Neural cell (in vitro differentiated cells): Measurements from ENCODE around the gene RAD9A.

Source experiments
- EP300 ChIP-seq: fragments of 450-650 bp; conservative IDR thresholded peaks from 2 replicates; pipeline ENCODE4 v1.6.1; 2014; ENCODE audit warnings: antibody characterized with exemption, mild to moderate bottlenecking, moderate library complexity; ENCODE audit not compliant: poor library complexity, severe bottlenecking
- EZH2 ChIP-seq: fragments of 200-600, 300-800 bp; shearing (Covaris generic), sonication (generic); IDR thresholded peaks from 2 replicates; pipeline ENCODE4 v1.6.1; 2014; ENCODE audit warnings: antibody characterized with exemption, low read length, borderline replicate concordance, mild to moderate bottlenecking; ENCODE audit not compliant: insufficient read depth, poor library complexity, severe bottlenecking
- MXI1 ChIP-seq: fragments of 450-650 bp; conservative IDR thresholded peaks from 2 replicates; pipeline ENCODE4 v1.6.1; 2014; ENCODE audit warnings: antibody characterized with exemption, mild to moderate bottlenecking; ENCODE audit not compliant: poor library complexity, severe bottlenecking
- POLR2AphosphoS5 ChIP-seq: IDR thresholded peaks from 2 replicates; pipeline ENCODE4 v1.6.1; 2012
- RAD21 ChIP-seq: fragments of 450-650 bp; conservative IDR thresholded peaks from 2 replicates; pipeline ENCODE4 v1.6.1; 2014; ENCODE audit warnings: antibody characterized with exemption, mild to moderate bottlenecking, moderate library complexity
- SMC3 ChIP-seq: fragments of 450-650 bp; conservative IDR thresholded peaks from 2 replicates; pipeline ENCODE4 v1.6.1; 2014; ENCODE audit warnings: antibody characterized with exemption, mild to moderate bottlenecking, moderate library complexity; ENCODE audit not compliant: poor library complexity
- TAF1 ChIP-seq: IDR thresholded peaks from 2 replicates; pipeline ENCODE4 v1.6.1; 2012; ENCODE audit warnings: low read depth
- TF ChIP-seq, protein P1 (sequence below): fragments of 450-650 bp; IDR thresholded peaks from 2 replicates; pipeline ENCODE4 v1.5.1; 2014; ENCODE audit warnings: antibody characterized with exemption, mild to moderate bottlenecking, moderate library complexity; ENCODE audit not compliant: poor library complexity, severe bottlenecking
- TF ChIP-seq, protein P2 (sequence below): IDR thresholded peaks from 2 replicates; pipeline ENCODE4 v1.6.1; 2012; ENCODE audit warnings: borderline replicate concordance

- TF ChIP-seq EP300 (no peak), RAD21 (no peak), POLR2AphosphoS5 (no peak), EZH2 (no peak), SMC3 (no peak), TAF1 (no peak), MXI1 (no peak)
- TF ChIP-seq, protein P1, sequence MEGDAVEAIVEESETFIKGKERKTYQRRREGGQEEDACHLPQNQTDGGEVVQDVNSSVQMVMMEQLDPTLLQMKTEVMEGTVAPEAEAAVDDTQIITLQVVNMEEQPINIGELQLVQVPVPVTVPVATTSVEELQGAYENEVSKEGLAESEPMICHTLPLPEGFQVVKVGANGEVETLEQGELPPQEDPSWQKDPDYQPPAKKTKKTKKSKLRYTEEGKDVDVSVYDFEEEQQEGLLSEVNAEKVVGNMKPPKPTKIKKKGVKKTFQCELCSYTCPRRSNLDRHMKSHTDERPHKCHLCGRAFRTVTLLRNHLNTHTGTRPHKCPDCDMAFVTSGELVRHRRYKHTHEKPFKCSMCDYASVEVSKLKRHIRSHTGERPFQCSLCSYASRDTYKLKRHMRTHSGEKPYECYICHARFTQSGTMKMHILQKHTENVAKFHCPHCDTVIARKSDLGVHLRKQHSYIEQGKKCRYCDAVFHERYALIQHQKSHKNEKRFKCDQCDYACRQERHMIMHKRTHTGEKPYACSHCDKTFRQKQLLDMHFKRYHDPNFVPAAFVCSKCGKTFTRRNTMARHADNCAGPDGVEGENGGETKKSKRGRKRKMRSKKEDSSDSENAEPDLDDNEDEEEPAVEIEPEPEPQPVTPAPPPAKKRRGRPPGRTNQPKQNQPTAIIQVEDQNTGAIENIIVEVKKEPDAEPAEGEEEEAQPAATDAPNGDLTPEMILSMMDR, result no peak
- TF ChIP-seq, protein P2, sequence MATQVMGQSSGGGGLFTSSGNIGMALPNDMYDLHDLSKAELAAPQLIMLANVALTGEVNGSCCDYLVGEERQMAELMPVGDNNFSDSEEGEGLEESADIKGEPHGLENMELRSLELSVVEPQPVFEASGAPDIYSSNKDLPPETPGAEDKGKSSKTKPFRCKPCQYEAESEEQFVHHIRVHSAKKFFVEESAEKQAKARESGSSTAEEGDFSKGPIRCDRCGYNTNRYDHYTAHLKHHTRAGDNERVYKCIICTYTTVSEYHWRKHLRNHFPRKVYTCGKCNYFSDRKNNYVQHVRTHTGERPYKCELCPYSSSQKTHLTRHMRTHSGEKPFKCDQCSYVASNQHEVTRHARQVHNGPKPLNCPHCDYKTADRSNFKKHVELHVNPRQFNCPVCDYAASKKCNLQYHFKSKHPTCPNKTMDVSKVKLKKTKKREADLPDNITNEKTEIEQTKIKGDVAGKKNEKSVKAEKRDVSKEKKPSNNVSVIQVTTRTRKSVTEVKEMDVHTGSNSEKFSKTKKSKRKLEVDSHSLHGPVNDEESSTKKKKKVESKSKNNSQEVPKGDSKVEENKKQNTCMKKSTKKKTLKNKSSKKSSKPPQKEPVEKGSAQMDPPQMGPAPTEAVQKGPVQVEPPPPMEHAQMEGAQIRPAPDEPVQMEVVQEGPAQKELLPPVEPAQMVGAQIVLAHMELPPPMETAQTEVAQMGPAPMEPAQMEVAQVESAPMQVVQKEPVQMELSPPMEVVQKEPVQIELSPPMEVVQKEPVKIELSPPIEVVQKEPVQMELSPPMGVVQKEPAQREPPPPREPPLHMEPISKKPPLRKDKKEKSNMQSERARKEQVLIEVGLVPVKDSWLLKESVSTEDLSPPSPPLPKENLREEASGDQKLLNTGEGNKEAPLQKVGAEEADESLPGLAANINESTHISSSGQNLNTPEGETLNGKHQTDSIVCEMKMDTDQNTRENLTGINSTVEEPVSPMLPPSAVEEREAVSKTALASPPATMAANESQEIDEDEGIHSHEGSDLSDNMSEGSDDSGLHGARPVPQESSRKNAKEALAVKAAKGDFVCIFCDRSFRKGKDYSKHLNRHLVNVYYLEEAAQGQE, result no peak
Measured at GRCh38 chr11:67409261-67409666, 17.5 kb downstream of the RAD9A start.
